Fibroblast of lung (primary cell): Measurements from ENCODE around the gene CRTC1. TPM values are rescaled to one million over a fixed set of nuclear protein-coding genes. Genes with fewer than 3 reads are reported as not detected.

Experiments used
- DNase-seq, 2 donors: peaks; one replicate each; pipeline versions ENCODE4 v3.0.0 to v3.0.0-alpha.2; 2010; ENCODE audit warnings: low read depth in 2 of 2
- H2AFZ ChIP-seq: 2 replicates; pipeline ENCODE4 v1.5.1; 2012; ENCODE audit warnings: low read length, control low read depth, inconsistent platforms
- H3K27ac ChIP-seq: 2 replicates; pipeline ENCODE4 v1.5.1; 2011; ENCODE audit warnings: low read length, control low read depth; ENCODE audit not compliant: insufficient read depth
- H3K27me3 ChIP-seq: 2 replicates; pipeline ENCODE4 v1.5.1; 2011; ENCODE audit warnings: mild to moderate bottlenecking, low read length; ENCODE audit not compliant: control insufficient read depth, insufficient read depth
- H3K36me3 ChIP-seq: 2 replicates; pipeline ENCODE4 v1.5.1; 2011; ENCODE audit warnings: low read length; ENCODE audit not compliant: control insufficient read depth, insufficient read depth
- H3K4me1 ChIP-seq: 2 replicates; pipeline ENCODE4 v1.5.1; 2011; ENCODE audit warnings: low read length; ENCODE audit not compliant: control insufficient read depth, insufficient read depth; ENCODE audit errors: extremely low read depth
- H3K4me2 ChIP-seq: 2 replicates; pipeline ENCODE4 v1.5.1; 2011; ENCODE audit warnings: low read length, control low read depth; ENCODE audit not compliant: insufficient read depth; ENCODE audit errors: extremely low read depth
- H3K4me3 ChIP-seq, 4 experiments: fragments of 200-600 bp in 1 of 4; sonication (generic) in 1 of 4; replicated peaks in 1 of 4; 2 replicates each; pipeline ENCODE4 v1.5.1; 2011 to 2016; ENCODE audit warnings: low read length in 4 of 4, low read depth in 3 of 4, mild to moderate bottlenecking in 3 of 4, control low read depth in 2 of 4, inconsistent platforms in 1 of 4, mixed read lengths in 1 of 4; ENCODE audit not compliant: insufficient read depth in 1 of 4; ENCODE audit errors: control extremely low read depth in 1 of 4
- H3K79me2 ChIP-seq: 2 replicates; pipeline ENCODE4 v1.5.1; 2012; ENCODE audit warnings: mild to moderate bottlenecking, low read length, inconsistent platforms; ENCODE audit not compliant: control insufficient read depth, insufficient read depth
- H3K9ac ChIP-seq: 2 replicates; pipeline ENCODE4 v1.5.1; 2011; ENCODE audit warnings: mild to moderate bottlenecking, low read length, control low read depth; ENCODE audit not compliant: insufficient read depth
- H3K9me3 ChIP-seq: 2 replicates; pipeline ENCODE4 v1.5.1; 2012; ENCODE audit warnings: low read depth, low read length; ENCODE audit not compliant: control insufficient read depth, insufficient read depth
- H4K20me1 ChIP-seq: 2 replicates; pipeline ENCODE4 v1.5.1; 2011; ENCODE audit warnings: low read length; ENCODE audit not compliant: control insufficient read depth, insufficient read depth; ENCODE audit errors: extremely low read depth
- CTCF ChIP-seq, 2 donors: IDR thresholded peaks in 1 of 2; conservative IDR thresholded peaks in 1 of 2; 1 replicate in 1 of 2; 2 replicates in 1 of 2; pipeline ENCODE4 v1.5.1; 2011 to 2012; ENCODE audit warnings: low read length in 2 of 2, control low read depth in 1 of 2, inconsistent platforms in 1 of 2, low read depth in 1 of 2, mild to moderate bottlenecking in 1 of 2
- EZH2 ChIP-seq: IDR thresholded peaks from 2 replicates; pipeline ENCODE4 v1.5.1; 2012; ENCODE audit warnings: low read length, control low read depth, mild to moderate bottlenecking; ENCODE audit errors: missing control alignments
- polyA plus RNA-seq, 2 donors: library from polyadenylated mRNA; depleted of rRNA in 1 of 2; stranded (reverse) in 1 of 2; unstranded in 1 of 2; fragments of >200 nt; gene quantifications; 2 replicates each; pipeline ENCODE4 v1.2.1, GENCODE V29; 2011 to 2012; ENCODE audit warnings: missing spikeins in 1 of 2
- total RNA-seq: library from RNA; depleted of rRNA; stranded (reverse); fragments of >200 nt; gene quantifications from 2 replicates; pipeline ENCODE4 v1.2.1, GENCODE V29; 2014

CRTC1 gene
- total and polyA plus RNA-seq, 2 donors (not counting 1 experiment from before 2014, with no cell fraction given) = 1.2 to 2.0 TPM

DNA sequence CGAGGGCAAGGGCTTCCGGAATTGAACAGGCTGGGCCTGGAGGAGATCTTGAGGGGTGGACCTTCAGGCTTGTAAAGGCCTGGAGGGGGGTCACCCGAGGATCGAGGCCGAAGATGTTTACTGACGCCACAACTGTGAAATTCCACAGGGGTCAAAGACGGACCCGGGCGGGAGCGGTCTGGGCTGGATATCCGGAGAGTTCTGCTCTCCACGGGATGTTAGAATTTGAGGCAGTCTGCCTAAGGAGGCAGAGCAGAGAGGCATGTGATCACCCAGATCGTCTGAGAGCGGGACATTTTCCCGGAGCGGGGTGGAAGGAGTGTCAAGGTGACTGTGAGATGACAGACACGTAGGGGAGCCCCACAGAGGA is 33.5 kb upstream of the CRTC1 start:
- H3K9me3 ChIP-seq = no peaks in the 10 kb centered on the region
- H2AFZ ChIP-seq = no peak overlapping the region
- H3K4me2 ChIP-seq = peak overlapping the region; percentile 83
- peak overlapping the region in 3 of 4 experiments; percentile 5 to 40 (median 22) for H3K4me3 ChIP-seq
- no peaks in the 10 kb centered on the region for H4K20me1 ChIP-seq
- H3K79me2 ChIP-seq = no peaks in the 10 kb centered on the region
- H3K9ac ChIP-seq = peak overlapping the region; percentile 69
- H3K36me3 ChIP-seq = no peaks in the 10 kb centered on the region
- peak overlapping the region; percentile 99 for H3K27ac ChIP-seq
- no peaks in the 10 kb centered on the region for H3K27me3 ChIP-seq
- DNase-seq = peak in 1 of 2 donors; percentile 71
- TF ChIP-seq EZH2 = no peak
- TF ChIP-seq CTCF (conservative IDR thresholded peaks at IDR 0.05 in 1 of 2, IDR thresholded peaks at IDR 0.05 in 1 of 2; ENCODE audit: low read depth in 1 of 2, low read length in 2 of 2) = no peak
- H3K4me1 ChIP-seq = peaks cover 30% of the 10 kb centered on the region

GRCh38 chr19:18650468-18651041 is 32.9 kb upstream of the CRTC1 start:
- peak overlapping the region; percentile 83 for H3K4me2 ChIP-seq
- TF ChIP-seq EZH2 (no peak), CTCF (conservative IDR thresholded peaks at IDR 0.05 in 1 of 2, IDR thresholded peaks at IDR 0.05 in 1 of 2; ENCODE audit: low read depth in 1 of 2, low read length in 2 of 2) (no peak)
- peak; percentile 81 to 92 for DNase-seq
- H3K4me3 ChIP-seq = peak overlapping the region in 3 of 4 experiments; percentile 8 to 40 (median 22)
- H3K4me1 ChIP-seq = peaks cover 30% of the 10 kb centered on the region
- H3K79me2 ChIP-seq = no peaks in the 10 kb centered on the region
- H3K27ac ChIP-seq = peak overlapping the region; percentile 99
- H4K20me1 ChIP-seq = no peaks in the 10 kb centered on the region
- H3K9me3 ChIP-seq = no peaks in the 10 kb centered on the region
- no peaks in the 10 kb centered on the region for H3K27me3 ChIP-seq
- peak overlapping the region; percentile 69 for H3K9ac ChIP-seq
- no peak overlapping the region for H2AFZ ChIP-seq
- H3K36me3 ChIP-seq = no peaks in the 10 kb centered on the region

GRCh38 chr19:18651300-18651699 is 32.2 kb upstream of the CRTC1 start:
- H3K9me3 ChIP-seq = no peaks in the 10 kb centered on the region
- H3K27ac ChIP-seq = peak overlapping the region; percentile 99
- no peak overlapping the region for H2AFZ ChIP-seq
- H3K79me2 ChIP-seq = no peaks in the 10 kb centered on the region
- H3K36me3 ChIP-seq = no peaks in the 10 kb centered on the region
- H3K4me1 ChIP-seq = peaks cover 30% of the 10 kb centered on the region
- no peak overlapping the region for H3K4me3 ChIP-seq
- H4K20me1 ChIP-seq = no peaks in the 10 kb centered on the region
- TF ChIP-seq CTCF (conservative IDR thresholded peaks at IDR 0.05 in 1 of 2, IDR thresholded peaks at IDR 0.05 in 1 of 2; ENCODE audit: low read depth in 1 of 2, low read length in 2 of 2) = no peak
- no peak for TF ChIP-seq EZH2
- no peak for DNase-seq
- no peaks in the 10 kb centered on the region for H3K27me3 ChIP-seq
- peak overlapping the region; percentile 69 for H3K9ac ChIP-seq
- H3K4me2 ChIP-seq = peak overlapping the region; percentile 83
